PC-3 (cell line): ENCODE results near the gene NEDD9. TPM values are rescaled to one million over a fixed set of nuclear protein-coding genes. Genes with fewer than 3 reads are reported as not detected.

ENCODE experiments used
- ATAC-seq: fragments of 200-7000 bp; cut with Tn5 transposase; 2 replicates; pipeline ENCODE4 v1.9.1; 2020; ENCODE audit warnings: mild to moderate bottlenecking, moderate library complexity
- BruUV-seq: library from RNA; stranded (reverse); fragments of 400-500 nt; replicated peaks from 2 replicates; lab custom pipeline; 2021; lab: Mats Ljungman, UMichigan
- CTCF ChIA-PET: fragments of 300-600 bp; sonication (Branson Sonifier 250); formaldehyde crosslinking; loops from one replicate; lab custom pipeline; 2022; ENCODE audit warnings: antibody characterized with exemption; lab: Charles Lee
- POLR2A ChIA-PET: fragments of 300-600 bp; sonication (Branson Sonifier 250); formaldehyde crosslinking; loops from one replicate; lab custom pipeline; 2022; ENCODE audit warnings: antibody characterized with exemption; ENCODE audit not compliant: unreplicated experiment; lab: Charles Lee
- DNase-seq: peaks from one replicate; pipeline ENCODE4 v3.0.0-alpha.2; 2015
- H2AFZ ChIP-seq: fragments of 300-600 bp; sonication (generic); 2 replicates; pipeline ENCODE4 v1.6.0; 2016; ENCODE audit warnings: antibody characterized with exemption, low read length
- H3F3A ChIP-seq: fragments of 300-600 bp; sonication (generic); one replicate; pipeline ENCODE4 v1.6.0; 2017; ENCODE audit warnings: antibody characterized with exemption, low read length, control low read depth, mild to moderate bottlenecking; ENCODE audit not compliant: unreplicated experiment
- H3K27ac ChIP-seq: fragments of 300-600 bp; sonication (generic); 2 replicates; pipeline ENCODE4 v1.5.1; 2016; ENCODE audit warnings: mild to moderate bottlenecking, low read length
- H3K27me3 ChIP-seq: fragments of 300-600 bp; sonication (generic); 2 replicates; pipeline ENCODE4 v1.6.1; 2016; ENCODE audit warnings: low read length, mixed read lengths
- H3K36me3 ChIP-seq: fragments of 300-600 bp; sonication (generic); 2 replicates; pipeline ENCODE4 v1.6.1; 2016; ENCODE audit warnings: low read depth, mixed run types, low read length, mixed read lengths
- H3K4me1 ChIP-seq: fragments of 300-600 bp; sonication (generic); 2 replicates; pipeline ENCODE4 v1.5.1; 2016; ENCODE audit warnings: low read length; ENCODE audit not compliant: insufficient read depth
- H3K4me2 ChIP-seq: fragments of 300-600 bp; sonication (generic); 2 replicates; pipeline ENCODE4 v1.6.0; 2016; ENCODE audit warnings: low read length
- H3K4me3 ChIP-seq: fragments of 300-600 bp; sonication (generic); 2 replicates; pipeline ENCODE4 v1.5.1; 2016; ENCODE audit warnings: mild to moderate bottlenecking, low read length, mixed read lengths
- H3K79me2 ChIP-seq: fragments of 300-600 bp; sonication (generic); 2 replicates; pipeline ENCODE4 v1.6.1; 2017; ENCODE audit warnings: low read length, mixed read lengths
- H3K9ac ChIP-seq: fragments of 300-600 bp; sonication (generic); 2 replicates; pipeline ENCODE4 v1.6.0; 2016; ENCODE audit warnings: mild to moderate bottlenecking, low read length
- H3K9me2 ChIP-seq: fragments of 300-600 bp; sonication (generic); replicated peaks from 2 replicates; pipeline ENCODE4 v1.6.1; 2016; ENCODE audit warnings: mixed run types, low read length, mixed read lengths
- H3K9me3 ChIP-seq: fragments of 300-600 bp; sonication (generic); 2 replicates; pipeline ENCODE4 v1.6.1; 2016; ENCODE audit warnings: low read length, mixed read lengths
- H4K20me1 ChIP-seq: fragments of 300-600 bp; sonication (generic); 2 replicates; pipeline ENCODE4 v1.6.1; 2016; ENCODE audit warnings: low read length, mixed read lengths
- EZH2 ChIP-seq: fragments of 300-600 bp; sonication (generic); IDR thresholded peaks from one replicate; pipeline ENCODE4 v1.6.1; 2017; ENCODE audit warnings: antibody characterized with exemption, mild to moderate bottlenecking, low read length; ENCODE audit not compliant: unreplicated experiment
- EZH2phosphoT487 ChIP-seq: fragments of 300-600 bp; sonication (generic); IDR thresholded peaks from 2 replicates; pipeline ENCODE4 v1.6.1; 2018; ENCODE audit warnings: mild to moderate bottlenecking, antibody characterized with exemption, low read length, borderline replicate concordance
- intact Hi-C: fragments of 100-400 bp; cut with micrococcal nuclease; formaldehyde crosslinking; loops from 2 replicates; pipeline ENCODE4 v1.9.0; 2023
- total RNA-seq: library from RNA; depleted of rRNA; stranded (reverse); fragments of >200 nt; gene quantifications from 2 replicates; pipeline ENCODE4 v1.2.3, GENCODE V29; 2014
- TF ChIP-seq, protein P1 (sequence below): fragments of 300-600 bp; sonication (generic); conservative IDR thresholded peaks from 2 replicates; pipeline ENCODE4 v1.5.1; 2017; ENCODE audit warnings: antibody characterized with exemption, low read depth, mild to moderate bottlenecking, low read length

The NEDD9 gene
- total RNA-seq, 1 experiment from 2014 or later = 12.1 TPM

DNA sequence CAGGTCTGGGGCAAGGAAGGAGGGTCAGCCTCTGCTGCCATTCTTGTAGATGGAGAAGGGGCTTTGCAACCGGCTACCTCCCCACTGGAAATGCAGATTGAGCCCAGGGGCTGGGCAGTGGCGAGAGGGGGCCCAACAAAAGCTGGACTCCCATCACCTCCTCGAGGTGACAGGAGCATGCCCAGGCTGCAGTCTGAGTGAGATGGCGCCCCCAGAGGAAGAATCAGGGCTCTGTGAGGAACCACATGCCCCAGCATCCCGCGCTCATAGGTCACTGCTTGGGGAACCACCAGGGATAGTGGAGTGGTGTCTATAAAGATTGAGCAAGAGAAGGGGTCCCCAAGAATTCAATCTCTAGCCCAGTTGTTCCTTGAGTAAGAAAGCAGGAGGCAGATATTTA, 31.6 kb upstream of the NEDD9 start:
- Histone ChIP-seq H3K9me3 (no peaks in the 10 kb centered on the region), H3K9me2 (no peaks in the 10 kb centered on the region), H4K20me1 (no peaks in the 10 kb centered on the region), H3K9ac (no peak overlapping the region), H3K27ac (no peak overlapping the region), H3F3A (no peaks in the 10 kb centered on the region), H3K4me3 (no peak overlapping the region), H3K4me1 (0 out of 2 replicates have a peak, but pooled peaks cover under 1% of the 10 kb centered on the region), H3K36me3 (no peaks in the 10 kb centered on the region), H3K4me2 (no peak overlapping the region), H2AFZ (no peak overlapping the region), H3K27me3 (no peaks in the 10 kb centered on the region), H3K79me2 (no peaks in the 10 kb centered on the region)
- BruUV-seq = no TSS peak
- intact Hi-C loops = no loop called here
- no peak for DNase-seq
- no peak for ATAC-seq
- ChIA-PET POLR2A (interaction anchor here (0.6 kb wide), 1 partner anchor 10 kb away, joined by 3 read pairs; no protein-coding TSS in a partner anchor), CTCF (no interaction called here)
- TF ChIP-seq, protein P1, sequence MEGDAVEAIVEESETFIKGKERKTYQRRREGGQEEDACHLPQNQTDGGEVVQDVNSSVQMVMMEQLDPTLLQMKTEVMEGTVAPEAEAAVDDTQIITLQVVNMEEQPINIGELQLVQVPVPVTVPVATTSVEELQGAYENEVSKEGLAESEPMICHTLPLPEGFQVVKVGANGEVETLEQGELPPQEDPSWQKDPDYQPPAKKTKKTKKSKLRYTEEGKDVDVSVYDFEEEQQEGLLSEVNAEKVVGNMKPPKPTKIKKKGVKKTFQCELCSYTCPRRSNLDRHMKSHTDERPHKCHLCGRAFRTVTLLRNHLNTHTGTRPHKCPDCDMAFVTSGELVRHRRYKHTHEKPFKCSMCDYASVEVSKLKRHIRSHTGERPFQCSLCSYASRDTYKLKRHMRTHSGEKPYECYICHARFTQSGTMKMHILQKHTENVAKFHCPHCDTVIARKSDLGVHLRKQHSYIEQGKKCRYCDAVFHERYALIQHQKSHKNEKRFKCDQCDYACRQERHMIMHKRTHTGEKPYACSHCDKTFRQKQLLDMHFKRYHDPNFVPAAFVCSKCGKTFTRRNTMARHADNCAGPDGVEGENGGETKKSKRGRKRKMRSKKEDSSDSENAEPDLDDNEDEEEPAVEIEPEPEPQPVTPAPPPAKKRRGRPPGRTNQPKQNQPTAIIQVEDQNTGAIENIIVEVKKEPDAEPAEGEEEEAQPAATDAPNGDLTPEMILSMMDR = 0 out of 2 replicates have a peak, but pooled peaks have one; percentile 24
- no peak for TF ChIP-seq EZH2phosphoT487
- TF ChIP-seq EZH2 = no peak

GRCh38 chr6:11263291-11263775, 30.9 kb upstream of the NEDD9 start:
- DNase-seq = peak; percentile 20
- no peak overlapping the region for H3K27ac ChIP-seq
- intact Hi-C loops = no loop called here
- H3K27me3 ChIP-seq = no peaks in the 10 kb centered on the region
- no peaks in the 10 kb centered on the region for H3F3A ChIP-seq
- H3K79me2 ChIP-seq = no peaks in the 10 kb centered on the region
- POLR2A ChIA-PET = interaction anchor here (0.6 kb wide), 1 partner anchor 9 kb away, joined by 3 read pairs; no protein-coding TSS in a partner anchor
- no peaks in the 10 kb centered on the region for H3K9me2 ChIP-seq
- peak overlapping the region; percentile 53 for H2AFZ ChIP-seq
- no peak for TF ChIP-seq EZH2
- TF ChIP-seq, protein P1 = no peak
- TF ChIP-seq EZH2phosphoT487 = no peak
- no TSS peak for BruUV-seq
- no peaks in the 10 kb centered on the region for H4K20me1 ChIP-seq
- H3K4me3 ChIP-seq = no peak overlapping the region
- CTCF ChIA-PET = no interaction called here
- H3K4me1 ChIP-seq = peaks cover 5% of the 10 kb centered on the region; the same call in 1 of the 2 replicates
- no peaks in the 10 kb centered on the region for H3K36me3 ChIP-seq
- H3K4me2 ChIP-seq = no peak overlapping the region
- H3K9ac ChIP-seq = no peak overlapping the region
- H3K9me3 ChIP-seq = no peaks in the 10 kb centered on the region
- no peak for ATAC-seq

- H3K27ac ChIP-seq = no peak overlapping the region
- TF ChIP-seq, protein P1 = no peak
- TF ChIP-seq EZH2 (no peak), EZH2phosphoT487 (no peak)
- H2AFZ ChIP-seq = no peak overlapping the region
- POLR2A ChIA-PET = no interaction called here
- H3K4me2 ChIP-seq = no peak overlapping the region
- ATAC-seq (no peak), DNase-seq (no peak)
- BruUV-seq = no TSS peak
- no peaks in the 10 kb centered on the region for H3K9me2 ChIP-seq
- no peak overlapping the region for H3K9ac ChIP-seq
- no peaks in the 10 kb centered on the region for H3F3A ChIP-seq
- no peaks in the 10 kb centered on the region for H3K9me3 ChIP-seq
- intact Hi-C loops = no loop called here
- H3K4me1 ChIP-seq = peaks cover 5% of the 10 kb centered on the region; the same call in 1 of the 2 replicates
- no peaks in the 10 kb centered on the region for H3K36me3 ChIP-seq
- H3K79me2 ChIP-seq = no peaks in the 10 kb centered on the region
- no peak overlapping the region for H3K4me3 ChIP-seq
- H4K20me1 ChIP-seq = no peaks in the 10 kb centered on the region
- no peaks in the 10 kb centered on the region for H3K27me3 ChIP-seq
- CTCF ChIA-PET = no interaction called here
Measured at GRCh38 chr6:11262242-11262641, 29.8 kb upstream of the NEDD9 start.
